ENCODE measurements around the gene TENM4. TPM values are rescaled to one million over a fixed set of nuclear protein-coding genes. Genes with fewer than 3 reads are reported as not detected.

TENM4 gene
- polyA plus RNA-seq, 1 of the 3 experiments (the other 2 are of a cell fraction), result 16.7 TPM

DNA sequence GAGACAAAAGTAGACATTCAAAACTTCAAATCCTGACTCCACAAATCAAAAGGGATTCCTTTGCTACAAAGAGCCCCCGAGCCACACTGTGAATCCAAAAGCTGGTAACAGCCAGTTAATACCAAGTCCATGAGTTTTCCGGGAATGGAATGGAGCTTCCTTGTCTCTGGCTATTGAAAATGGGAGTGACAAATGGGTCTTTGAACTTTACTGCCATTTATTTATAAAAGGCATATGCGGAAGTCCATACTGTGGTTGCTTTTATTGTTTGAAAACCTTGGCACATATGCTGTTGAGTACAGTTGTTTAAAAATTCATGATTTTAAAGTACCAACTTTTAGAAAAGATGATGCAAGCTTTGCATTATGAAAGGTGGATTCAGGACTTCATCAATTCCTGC lies 659.9 kb downstream of the TENM4 start:
- Histone ChIP-seq H3K79me2 (ENCODE audit: insufficient read depth) (no peaks in the 10 kb centered on the region), H3K4me3 (ENCODE audit: low read depth in 2 of 2, low read length in 1 of 2) (no peak overlapping the region), H4K20me1 (ENCODE audit: insufficient read depth) (no peaks in the 10 kb centered on the region), H3K27me3 (ENCODE audit: insufficient read depth) (no peaks in the 10 kb centered on the region), H3K4me2 (no peak overlapping the region), H3K9me3 (no peaks in the 10 kb centered on the region), H3F3A (replicated peaks; ENCODE audit: insufficient read depth) (peaks cover 15% of the 10 kb centered on the region), H3K9me2 (no peaks in the 10 kb centered on the region), H3K27ac (ENCODE audit: low read depth in 2 of 2, low read length in 1 of 2) (no peak overlapping the region), H3K4me1 (ENCODE audit: control insufficient read depth in 1 of 2, insufficient read depth in 2 of 2, low read depth in 1 of 2, low read length in 1 of 2) (peaks cover 9 to 13% of the 10 kb centered on the region in 2 experiments; a peak in 3 of 4 replicates), H3K36me3 (replicated peaks in 1 of 2; ENCODE audit: control insufficient read depth in 1 of 2, insufficient read depth in 2 of 2, low read length in 1 of 2) (peaks cover 4 to 23% of the 10 kb centered on the region in 2 experiments), H3K9ac (no peak overlapping the region), H2AFZ (ENCODE audit: low read depth) (no peak overlapping the region)
- 88% methylated on average over 3 of the region's 3 CpGs for WGBS (ENCODE audit: low lambda C conversion rate)
- no peak for DNase-seq
- CTCF ChIA-PET, result interaction anchor here (1.5 to 2.4 kb wide), 4 partner anchors 14 to 180 kb away, joined by 5 to 11 read pairs (median 7); no protein-coding TSS in a partner anchor
- POLR2A ChIA-PET, result no interaction called here
- TF ChIP-seq GATA2 (CRISPR knock-in tag; IDR thresholded peaks at IDR 0.05), result no peak
- TF ChIP-seq EP300 (IDR thresholded peaks at IDR 0.05; ENCODE audit: borderline replicate concordance in 1 of 2, low read depth in 1 of 2, low read length in 1 of 2), result no peak
- TF ChIP-seq, protein P1, sequence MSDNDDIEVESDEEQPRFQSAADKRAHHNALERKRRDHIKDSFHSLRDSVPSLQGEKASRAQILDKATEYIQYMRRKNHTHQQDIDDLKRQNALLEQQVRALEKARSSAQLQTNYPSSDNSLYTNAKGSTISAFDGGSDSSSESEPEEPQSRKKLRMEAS (IDR thresholded peaks at IDR 0.05; ENCODE audit: low read depth), result no peak
- TF ChIP-seq JUND (IDR thresholded peaks at IDR 0.05), result no peak
- TF ChIP-seq, protein P2, sequence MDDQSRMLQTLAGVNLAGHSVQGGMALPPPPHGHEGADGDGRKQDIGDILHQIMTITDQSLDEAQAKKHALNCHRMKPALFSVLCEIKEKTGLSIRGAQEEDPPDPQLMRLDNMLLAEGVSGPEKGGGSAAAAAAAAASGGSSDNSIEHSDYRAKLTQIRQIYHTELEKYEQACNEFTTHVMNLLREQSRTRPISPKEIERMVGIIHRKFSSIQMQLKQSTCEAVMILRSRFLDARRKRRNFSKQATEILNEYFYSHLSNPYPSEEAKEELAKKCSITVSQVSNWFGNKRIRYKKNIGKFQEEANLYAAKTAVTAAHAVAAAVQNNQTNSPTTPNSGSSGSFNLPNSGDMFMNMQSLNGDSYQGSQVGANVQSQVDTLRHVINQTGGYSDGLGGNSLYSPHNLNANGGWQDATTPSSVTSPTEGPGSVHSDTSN (IDR thresholded peaks at IDR 0.05), result no peak
- no peak for TF ChIP-seq GABPA (IDR thresholded peaks at IDR 0.05; ENCODE audit: low read depth)
- TF ChIP-seq, protein P3, sequence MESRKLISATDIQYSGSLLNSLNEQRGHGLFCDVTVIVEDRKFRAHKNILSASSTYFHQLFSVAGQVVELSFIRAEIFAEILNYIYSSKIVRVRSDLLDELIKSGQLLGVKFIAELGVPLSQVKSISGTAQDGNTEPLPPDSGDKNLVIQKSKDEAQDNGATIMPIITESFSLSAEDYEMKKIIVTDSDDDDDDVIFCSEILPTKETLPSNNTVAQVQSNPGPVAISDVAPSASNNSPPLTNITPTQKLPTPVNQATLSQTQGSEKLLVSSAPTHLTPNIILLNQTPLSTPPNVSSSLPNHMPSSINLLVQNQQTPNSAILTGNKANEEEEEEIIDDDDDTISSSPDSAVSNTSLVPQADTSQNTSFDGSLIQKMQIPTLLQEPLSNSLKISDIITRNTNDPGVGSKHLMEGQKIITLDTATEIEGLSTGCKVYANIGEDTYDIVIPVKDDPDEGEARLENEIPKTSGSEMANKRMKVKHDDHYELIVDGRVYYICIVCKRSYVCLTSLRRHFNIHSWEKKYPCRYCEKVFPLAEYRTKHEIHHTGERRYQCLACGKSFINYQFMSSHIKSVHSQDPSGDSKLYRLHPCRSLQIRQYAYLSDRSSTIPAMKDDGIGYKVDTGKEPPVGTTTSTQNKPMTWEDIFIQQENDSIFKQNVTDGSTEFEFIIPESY (IDR thresholded peaks at IDR 0.05; ENCODE audit: borderline replicate concordance, low read depth), result no peak
- TF ChIP-seq, protein P4, sequence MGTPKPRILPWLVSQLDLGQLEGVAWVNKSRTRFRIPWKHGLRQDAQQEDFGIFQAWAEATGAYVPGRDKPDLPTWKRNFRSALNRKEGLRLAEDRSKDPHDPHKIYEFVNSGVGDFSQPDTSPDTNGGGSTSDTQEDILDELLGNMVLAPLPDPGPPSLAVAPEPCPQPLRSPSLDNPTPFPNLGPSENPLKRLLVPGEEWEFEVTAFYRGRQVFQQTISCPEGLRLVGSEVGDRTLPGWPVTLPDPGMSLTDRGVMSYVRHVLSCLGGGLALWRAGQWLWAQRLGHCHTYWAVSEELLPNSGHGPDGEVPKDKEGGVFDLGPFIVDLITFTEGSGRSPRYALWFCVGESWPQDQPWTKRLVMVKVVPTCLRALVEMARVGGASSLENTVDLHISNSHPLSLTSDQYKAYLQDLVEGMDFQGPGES (IDR thresholded peaks at IDR 0.05; ENCODE audit: low read depth, low read length), result no peak
- TF ChIP-seq FOXM1 (IDR thresholded peaks at IDR 0.05; ENCODE audit: low read depth), result no peak
- TF ChIP-seq TEAD4 (IDR thresholded peaks at IDR 0.05; ENCODE audit: borderline replicate concordance, insufficient read depth), result no peak
- no peak for TF ChIP-seq POLR2AphosphoS5 (IDR thresholded peaks at IDR 0.05; ENCODE audit: low read depth, low read length)
- TF ChIP-seq FOXJ3 (CRISPR knock-in tag; IDR thresholded peaks at IDR 0.05), result no peak
- TF ChIP-seq NRF1 (IDR thresholded peaks at IDR 0.05; ENCODE audit: low read depth, low read length), result no peak
- TF ChIP-seq SMC3 (IDR thresholded peaks at IDR 0.05; ENCODE audit: low read depth, low read length), result no peak
- TF ChIP-seq, protein P5, sequence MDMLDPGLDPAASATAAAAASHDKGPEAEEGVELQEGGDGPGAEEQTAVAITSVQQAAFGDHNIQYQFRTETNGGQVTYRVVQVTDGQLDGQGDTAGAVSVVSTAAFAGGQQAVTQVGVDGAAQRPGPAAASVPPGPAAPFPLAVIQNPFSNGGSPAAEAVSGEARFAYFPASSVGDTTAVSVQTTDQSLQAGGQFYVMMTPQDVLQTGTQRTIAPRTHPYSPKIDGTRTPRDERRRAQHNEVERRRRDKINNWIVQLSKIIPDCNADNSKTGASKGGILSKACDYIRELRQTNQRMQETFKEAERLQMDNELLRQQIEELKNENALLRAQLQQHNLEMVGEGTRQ (IDR thresholded peaks at IDR 0.05; ENCODE audit: borderline replicate concordance, low read depth, low read length), result no peak
- TF ChIP-seq TCF12 (IDR thresholded peaks at IDR 0.05), result no peak
- TF ChIP-seq ELF1 (IDR thresholded peaks at IDR 0.05), result no peak
- TF ChIP-seq TAF1 (IDR thresholded peaks at IDR 0.05; ENCODE audit: borderline replicate concordance, low read depth, low read length), result no peak
- no peak for TF ChIP-seq MEF2A (IDR thresholded peaks at IDR 0.05; ENCODE audit: borderline replicate concordance, low read depth)
- TF ChIP-seq YY1 (IDR thresholded peaks at IDR 0.05; ENCODE audit: low read depth), result no peak

Data from SK-N-SH (cell line).